ENCODE results near the gene ZXDC. TPM values are rescaled to one million over a fixed set of nuclear protein-coding genes. Genes with fewer than 3 reads are reported as not detected.

The ZXDC gene
- total and polyA plus RNA-seq, 2 donors (not counting 3 experiments of a cell fraction or from before 2014, with no cell fraction given) = 15.2 to 22.6 TPM

GRCh38 chr3:126480861-126481260, 5.2 kb upstream of the ZXDC start:
- Histone ChIP-seq H2AFZ (ENCODE audit: low read depth, low read length) (no peak overlapping the region), H3K36me3 (ENCODE audit: control insufficient read depth in 2 of 2, extremely low read depth in 1 of 2, insufficient read depth in 2 of 2, low read length in 2 of 2) (no peaks in the 10 kb centered on the region), H3K9ac (replicated peaks; ENCODE audit: extremely low read depth, insufficient read depth, low read length) (no peak overlapping the region), H3K4me3 (replicated peaks in 1 of 3; ENCODE audit: insufficient read depth in 1 of 3, low read depth in 1 of 3, low read length in 3 of 3) (no peak overlapping the region), H4K20me1 (replicated peaks; ENCODE audit: control insufficient read depth, extremely low read depth, insufficient read depth, low read length) (no peaks in the 10 kb centered on the region), H3K4me1 (ENCODE audit: control insufficient read depth, extremely low read depth, insufficient read depth, low read length) (peaks cover 6% of the 10 kb centered on the region), H3K27me3 (ENCODE audit: control insufficient read depth in 2 of 2, insufficient read depth in 2 of 2, low read length in 2 of 2) (no peaks in the 10 kb centered on the region), H3K79me2 (ENCODE audit: control insufficient read depth, insufficient read depth, low read length) (no peaks in the 10 kb centered on the region), H3K9me1 (replicated peaks; ENCODE audit: control insufficient read depth, extremely low read depth, insufficient read depth, low read length) (no peaks in the 10 kb centered on the region), H3K4me2 (ENCODE audit: insufficient read depth, low read length) (no peak overlapping the region), H3K27ac (ENCODE audit: insufficient read depth, low read depth, low read length) (no peak overlapping the region), H3K9me3 (replicated peaks; ENCODE audit: control insufficient read depth, insufficient read depth, low read length) (no peaks in the 10 kb centered on the region)
- dilution Hi-C loops (cut with MboI; ENCODE audit: extremely low pct_ligation_motif_present, low sequenced_read_pairs) (no loop called here), intact Hi-C loops (cut with micrococcal nuclease) (no loop called here)
- DNase-seq (ENCODE audit: low read depth, low spot score) (no peak), FAIRE-seq (no peak)
- no TSS peak for BruUV-seq (replicated peaks)
- TF ChIP-seq POLR2A (IDR thresholded peaks at IDR 0.05; ENCODE audit: low read depth, low read length) = no peak
- TF ChIP-seq GATA2 (IDR thresholded peaks at IDR 0.05; ENCODE audit: insufficient read depth, insufficient read length, low read depth, low read length) = no peak
- no peak for TF ChIP-seq EZH2 (IDR thresholded peaks at IDR 0.05; ENCODE audit: borderline replicate concordance, low read depth, low read length, severe bottlenecking)
- TF ChIP-seq POLR2AphosphoS5 (IDR thresholded peaks at IDR 0.05; ENCODE audit: insufficient read depth, low read depth, low read length) = no peak
- no peak for TF ChIP-seq MAX (IDR thresholded peaks at IDR 0.05; ENCODE audit: insufficient read depth, insufficient read length)
- no peak for TF ChIP-seq MYC (IDR thresholded peaks at IDR 0.05; ENCODE audit: low read depth, low read length)
- POLR2A ChIA-PET = no interaction called here
- CTCF ChIA-PET = interaction anchor here (1.5 kb wide), 1 partner anchor 19 kb away, joined by 3 read pairs; no protein-coding TSS in a partner anchor

- no peak overlapping the region for H2AFZ ChIP-seq (ENCODE audit: low read depth, low read length)
- dilution Hi-C loops (cut with MboI; ENCODE audit: extremely low pct_ligation_motif_present, low sequenced_read_pairs) = no loop called here
Measured at GRCh38 chr3:126480206-126480605, 4.5 kb upstream of the ZXDC start.

More at GRCh38 chr3:126480206-126480605, 4.5 kb upstream of the ZXDC start:
- intact Hi-C loops (cut with micrococcal nuclease) = no loop called here
- FAIRE-seq (no peak), DNase-seq (ENCODE audit: low read depth, low spot score) (no peak)
- Histone ChIP-seq H3K27ac (ENCODE audit: insufficient read depth, low read depth, low read length) (no peak overlapping the region), H3K4me3 (replicated peaks in 1 of 3; ENCODE audit: insufficient read depth in 1 of 3, low read depth in 1 of 3, low read length in 3 of 3) (no peak overlapping the region), H3K27me3 (ENCODE audit: control insufficient read depth in 2 of 2, insufficient read depth in 2 of 2, low read length in 2 of 2) (no peaks in the 10 kb centered on the region), H3K9me1 (replicated peaks; ENCODE audit: control insufficient read depth, extremely low read depth, insufficient read depth, low read length) (no peaks in the 10 kb centered on the region), H3K79me2 (ENCODE audit: control insufficient read depth, insufficient read depth, low read length) (no peaks in the 10 kb centered on the region), H3K36me3 (ENCODE audit: control insufficient read depth in 2 of 2, extremely low read depth in 1 of 2, insufficient read depth in 2 of 2, low read length in 2 of 2) (no peaks in the 10 kb centered on the region), H3K4me1 (ENCODE audit: control insufficient read depth, extremely low read depth, insufficient read depth, low read length) (peaks cover 6% of the 10 kb centered on the region), H3K4me2 (ENCODE audit: insufficient read depth, low read length) (no peak overlapping the region), H3K9ac (replicated peaks; ENCODE audit: extremely low read depth, insufficient read depth, low read length) (no peak overlapping the region), H3K9me3 (replicated peaks; ENCODE audit: control insufficient read depth, insufficient read depth, low read length) (no peaks in the 10 kb centered on the region), H4K20me1 (replicated peaks; ENCODE audit: control insufficient read depth, extremely low read depth, insufficient read depth, low read length) (no peaks in the 10 kb centered on the region)
- no TSS peak for BruUV-seq (replicated peaks)
- POLR2A ChIA-PET = no interaction called here
- TF ChIP-seq FOS (IDR thresholded peaks at IDR 0.05; ENCODE audit: borderline replicate concordance, insufficient read depth, low read length) (no peak), GATA2 (IDR thresholded peaks at IDR 0.05; ENCODE audit: insufficient read depth, insufficient read length, low read depth, low read length) (no peak), MAX (IDR thresholded peaks at IDR 0.05; ENCODE audit: insufficient read depth, insufficient read length) (no peak), JUN (IDR thresholded peaks at IDR 0.05; ENCODE audit: borderline replicate concordance, insufficient read depth, insufficient read length, low read depth) (no peak), POLR2AphosphoS5 (IDR thresholded peaks at IDR 0.05; ENCODE audit: insufficient read depth, low read depth, low read length) (no peak), MYC (IDR thresholded peaks at IDR 0.05; ENCODE audit: low read depth, low read length) (no peak), POLR2A (IDR thresholded peaks at IDR 0.05; ENCODE audit: low read depth, low read length) (no peak), EZH2 (IDR thresholded peaks at IDR 0.05; ENCODE audit: borderline replicate concordance, low read depth, low read length, severe bottlenecking) (no peak)
- TF ChIP-seq, protein P1, sequence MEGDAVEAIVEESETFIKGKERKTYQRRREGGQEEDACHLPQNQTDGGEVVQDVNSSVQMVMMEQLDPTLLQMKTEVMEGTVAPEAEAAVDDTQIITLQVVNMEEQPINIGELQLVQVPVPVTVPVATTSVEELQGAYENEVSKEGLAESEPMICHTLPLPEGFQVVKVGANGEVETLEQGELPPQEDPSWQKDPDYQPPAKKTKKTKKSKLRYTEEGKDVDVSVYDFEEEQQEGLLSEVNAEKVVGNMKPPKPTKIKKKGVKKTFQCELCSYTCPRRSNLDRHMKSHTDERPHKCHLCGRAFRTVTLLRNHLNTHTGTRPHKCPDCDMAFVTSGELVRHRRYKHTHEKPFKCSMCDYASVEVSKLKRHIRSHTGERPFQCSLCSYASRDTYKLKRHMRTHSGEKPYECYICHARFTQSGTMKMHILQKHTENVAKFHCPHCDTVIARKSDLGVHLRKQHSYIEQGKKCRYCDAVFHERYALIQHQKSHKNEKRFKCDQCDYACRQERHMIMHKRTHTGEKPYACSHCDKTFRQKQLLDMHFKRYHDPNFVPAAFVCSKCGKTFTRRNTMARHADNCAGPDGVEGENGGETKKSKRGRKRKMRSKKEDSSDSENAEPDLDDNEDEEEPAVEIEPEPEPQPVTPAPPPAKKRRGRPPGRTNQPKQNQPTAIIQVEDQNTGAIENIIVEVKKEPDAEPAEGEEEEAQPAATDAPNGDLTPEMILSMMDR (IDR thresholded peaks at IDR 0.05; ENCODE audit: extremely low read depth in 1 of 2, insufficient read depth in 1 of 2, low read depth in 1 of 2, low read length in 2 of 2) = no peak
- CTCF ChIA-PET = interaction anchor here (1.2 kb wide), 1 partner anchor 1095 kb away, joined by 3 read pairs; no protein-coding TSS in a partner anchor

All from endothelial cell of umbilical vein (primary cell).